B cell (primary cell): ENCODE data around the gene TLDC2.

Experiments
- CTCF ChIP-seq: fragments of 200-600 bp; IDR thresholded peaks from one replicate; pipeline ENCODE4 v1.8.0; 2022; ENCODE audit warnings: antibody characterized with exemption, mild to moderate bottlenecking
- EZH2 ChIP-seq: IDR thresholded peaks from 2 replicates; pipeline ENCODE4 v1.6.1; 2012; ENCODE audit warnings: borderline replicate concordance, low read depth, mild to moderate bottlenecking, moderate library complexity, low read length; ENCODE audit not compliant: insufficient read depth, poor library complexity, severe bottlenecking

- no peak for TF ChIP-seq CTCF
- TF ChIP-seq EZH2: no peak
Measured at GRCh38 chr20:36932476-36933426, 56.8 kb downstream of the TLDC2 start.
